T-helper 1 cell (primary cell): Measurements from ENCODE around the gene BRF1.
"Not testable (repeated sequence)": the region's sequence is repeated elsewhere in the genome, so short reads cannot be mapped to it uniquely, and the experiment has no call there.

Experiments used
- DNase-seq, 5 donors: peaks; one replicate each; pipeline ENCODE4 v3.0.0-alpha.2; 2012 to 2020

BRF1 gene

GRCh38 chr14:105290621-105291346 lies 10.0 kb downstream of the BRF1 start:
- peak in 1 of 5 donors; percentile 40 for DNase-seq

GRCh38 chr14:105288936-105289335 lies 11.9 kb downstream of the BRF1 start:
- DNase-seq: not testable (repeated sequence)

- DNase-seq: no peak
Observed at GRCh38 chr14:105287249-105288102, 13.3 kb downstream of the BRF1 start.

- no peak for DNase-seq
Observed at GRCh38 chr14:105286759-105287144, 14.0 kb downstream of the BRF1 start.

GRCh38 chr14:105285174-105285573 lies 15.6 kb downstream of the BRF1 start:
- no peak for DNase-seq

- peak in 1 of 5 donors; percentile 45 for DNase-seq
Observed at GRCh38 chr14:105283899-105284298, 16.9 kb downstream of the BRF1 start.

GRCh38 chr14:105283028-105283427 lies 17.8 kb downstream of the BRF1 start:
- DNase-seq: no peak

- no peak for DNase-seq
Observed at GRCh38 chr14:105282098-105282725, 18.6 kb downstream of the BRF1 start.

GRCh38 chr14:105281371-105282097 lies 19.3 kb downstream of the BRF1 start:
- peak in 2 of 5 donors; percentile 21 to 28 for DNase-seq

GRCh38 chr14:105280525-105280924 lies 20.3 kb downstream of the BRF1 start:
- DNase-seq: no peak

- DNase-seq: no peak
Observed at GRCh38 chr14:105279642-105280361, 21.0 kb downstream of the BRF1 start.

GRCh38 chr14:105277448-105277847 lies 23.4 kb downstream of the BRF1 start:
- DNase-seq: not testable (repeated sequence)

GRCh38 chr14:105275267-105275946 lies 25.4 kb downstream of the BRF1 start:
- no peak for DNase-seq

- no peak for DNase-seq
Observed at GRCh38 chr14:105274637-105275036, 26.2 kb downstream of the BRF1 start.

- no peak for DNase-seq
Observed at GRCh38 chr14:105273062-105273461, 27.7 kb downstream of the BRF1 start.

- no peak for DNase-seq
Observed at GRCh38 chr14:105272623-105273022, 28.2 kb downstream of the BRF1 start.

- no peak for DNase-seq
Observed at GRCh38 chr14:105271224-105271890, 29.4 kb downstream of the BRF1 start.

- no peak for DNase-seq
Observed at GRCh38 chr14:105269405-105269804, 31.4 kb downstream of the BRF1 start.

GRCh38 chr14:105268736-105269354 lies 32.0 kb downstream of the BRF1 start:
- no peak for DNase-seq

GRCh38 chr14:105267820-105268548 lies 32.8 kb downstream of the BRF1 start:
- no peak for DNase-seq
